HepG2 (cell line): Measurements from ENCODE around the gene PRSS22. TPM values are rescaled to one million over a fixed set of nuclear protein-coding genes. Genes with fewer than 3 reads are reported as not detected.
A peak's percentile ranks its signal among the peaks of the same experiment; 100 is the strongest.

ENCODE experiments used
- ATAD3A ChIP-seq: sonication (generic); formaldehyde crosslinking; IDR thresholded peaks from 2 replicates; pipeline ENCODE4 v1.4.0; 2020; ENCODE audit warnings: missing genetic modification reagents
- ATF7 ChIP-seq, 2 experiments: fragments of 450-650 bp in 1 of 2; sonication (generic) in 1 of 2; formaldehyde crosslinking in 1 of 2; IDR thresholded peaks; 2 replicates each; pipeline versions ENCODE4 v1.4.0 to v1.6.1; 2016 to 2020; ENCODE audit warnings: antibody characterized with exemption in 1 of 2, mild to moderate bottlenecking in 1 of 2, missing genetic modification reagents in 1 of 2
- DMTF1 ChIP-seq: sonication (generic); formaldehyde crosslinking; IDR thresholded peaks from 2 replicates; pipeline ENCODE4 v1.4.0; 2020; ENCODE audit warnings: mild to moderate bottlenecking, missing genetic modification reagents
- GATA4 ChIP-seq: sonication (generic); IDR thresholded peaks from 2 replicates; pipeline ENCODE4 v1.6.1; 2016; ENCODE audit warnings: antibody characterized with exemption, low read depth, borderline replicate concordance
- HOXD1 ChIP-seq: sonication (generic); formaldehyde crosslinking; IDR thresholded peaks from 2 replicates; pipeline ENCODE4 v1.5.0; 2020; ENCODE audit warnings: missing genetic modification reagents
- KMT2B ChIP-seq: IDR thresholded peaks from 2 replicates; pipeline ENCODE4 v1.6.1; 2016; ENCODE audit warnings: missing genetic modification reagents, missing compliant biosample characterization
- MYNN ChIP-seq: sonication (generic); formaldehyde crosslinking; IDR thresholded peaks from 2 replicates; pipeline ENCODE4 v1.4.0; 2020; ENCODE audit warnings: mild to moderate bottlenecking, low read depth, missing genetic modification reagents
- MYPOP ChIP-seq: sonication (generic); formaldehyde crosslinking; IDR thresholded peaks from 2 replicates; pipeline ENCODE4 v1.8.1; 2023; ENCODE audit warnings: mild to moderate bottlenecking, moderate library complexity, missing genetic modification reagents
- NAIF1 ChIP-seq: sonication (generic); formaldehyde crosslinking; IDR thresholded peaks from 2 replicates; pipeline ENCODE4 v1.5.0; 2020; ENCODE audit warnings: mild to moderate bottlenecking, missing genetic modification reagents, borderline replicate concordance
- PCBP1 ChIP-seq: fragments of 200-400 bp; formaldehyde crosslinking; IDR thresholded peaks from 2 replicates; pipeline ENCODE4 v1.6.1; 2017; ENCODE audit warnings: mild to moderate bottlenecking, low read depth, low read length, borderline replicate concordance
- PHF21A ChIP-seq: sonication (generic); formaldehyde crosslinking; IDR thresholded peaks from 2 replicates; pipeline ENCODE4 v1.5.0; 2020; ENCODE audit warnings: mild to moderate bottlenecking, missing genetic modification reagents
- RERE ChIP-seq: IDR thresholded peaks from 2 replicates; pipeline ENCODE4 v1.6.1; 2016; ENCODE audit warnings: low read depth, missing genetic modification reagents, missing compliant biosample characterization
- SOX5 ChIP-seq: IDR thresholded peaks from 2 replicates; pipeline ENCODE4 v1.6.1; 2016; ENCODE audit warnings: borderline replicate concordance
- TCF12 ChIP-seq, 2 experiments: fragments of 450-650 bp in 1 of 2; sonication (generic) in 1 of 2; formaldehyde crosslinking in 1 of 2; IDR thresholded peaks; 2 replicates each; pipeline versions ENCODE4 v1.6.1 to v1.8.0; 2017 to 2022; ENCODE audit warnings: antibody characterized with exemption in 1 of 2, mild to moderate bottlenecking in 1 of 2, missing genetic modification reagents in 1 of 2, moderate library complexity in 1 of 2
- UBTF ChIP-seq: sonication (generic); formaldehyde crosslinking; IDR thresholded peaks from 2 replicates; pipeline ENCODE4 v1.4.0; 2020; ENCODE audit warnings: mild to moderate bottlenecking, missing genetic modification reagents
- ZNF335 ChIP-seq: sonication (generic); formaldehyde crosslinking; IDR thresholded peaks from 2 replicates; pipeline ENCODE4 v1.4.0; 2020; ENCODE audit warnings: missing genetic modification reagents
- ZNF451 ChIP-seq: sonication (generic); formaldehyde crosslinking; IDR thresholded peaks from 2 replicates; pipeline ENCODE4 v1.5.0; 2020; ENCODE audit warnings: mild to moderate bottlenecking, missing genetic modification reagents
- ZNF724P ChIP-seq: sonication (generic); formaldehyde crosslinking; IDR thresholded peaks from 2 replicates; pipeline ENCODE4 v1.8.0; 2022; ENCODE audit warnings: missing genetic modification reagents, borderline replicate concordance
- ZNF777 ChIP-seq: sonication (generic); formaldehyde crosslinking; IDR thresholded peaks from 2 replicates; pipeline ENCODE4 v1.4.0; 2020; ENCODE audit warnings: missing genetic modification reagents
- polyA plus RNA-seq, 8 experiments: library from polyadenylated mRNA; depleted of rRNA in 3 of 8; stranded (reverse) in 7 of 8; unstranded in 1 of 8; fragments of >200 nt; fragmentation: Illumina TruSeq in 4 of 8; extraction: Trizol in 4 of 8; gene quantifications; 2 replicates each; pipeline versions ENCODE4 v1.2.1 to v1.2.3, GENCODE V29; 2011 to 2016; ENCODE audit warnings: low read depth in 4 of 8, missing spikeins in 1 of 8, mixed read lengths in 1 of 8; ENCODE audit not compliant: insufficient read depth in 1 of 8
- total RNA-seq, 5 experiments: library from RNA; depleted of rRNA; stranded (reverse); fragments of >200 nt; fragmentation: Illumina TruSeq; extraction: Trizol; gene quantifications; 2 replicates each; pipeline ENCODE4 v1.2.3, GENCODE V29; 2016; ENCODE audit warnings: low read depth in 1 of 5

PRSS22 gene
- total and polyA plus RNA-seq, 2 of the 13 experiments (the other 11 are each of a cell fraction or from before 2014, with no cell fraction given), result 0.24 to 0.32 TPM

GRCh38 chr16:2883458-2883908 is 25.5 kb upstream of the PRSS22 start (continued):
- TF ChIP-seq TCF12 (IDR thresholded peaks at IDR 0.05) (no peak), TCF12 (CRISPR knock-in tag; IDR thresholded peaks at IDR 0.05) (no peak), ATAD3A (CRISPR knock-in tag) (no peak), NAIF1 (CRISPR knock-in tag) (0 out of 2 replicates have a peak, but pooled peaks have one; percentile 51), ATF7 (IDR thresholded peaks at IDR 0.05) (no peak), ATF7 (CRISPR knock-in tag; IDR thresholded peaks at IDR 0.05) (0 out of 2 replicates have a peak, but pooled peaks have one; percentile 3), PCBP1 (no peak), SOX5 (CRISPR knock-in tag) (no peak), ZNF451 (CRISPR knock-in tag) (no peak), DMTF1 (CRISPR knock-in tag) (no peak), MYPOP (CRISPR knock-in tag) (no peak), ZNF335 (CRISPR knock-in tag) (no peak), GATA4 (no peak), RERE (CRISPR knock-in tag) (no peak), ZNF724P (no peak), KMT2B (0 out of 2 replicates have a peak, but pooled peaks have one; percentile 14), UBTF (CRISPR knock-in tag) (peak; percentile 60; the same call in 1 of the 2 replicates), MYNN (CRISPR knock-in tag) (no peak), ZNF777 (CRISPR knock-in tag) (peak; percentile 45; the same call in 1 of the 2 replicates), PHF21A (CRISPR knock-in tag) (no peak), HOXD1 (CRISPR knock-in tag) (no peak)
